Activated CD4-positive, alpha-beta T cell treated with anti-CD3 and anti-CD28 coated beads for 36 hours (primary cell): Measurements from ENCODE around the gene KCTD2. TPM values are rescaled to one million over a fixed set of nuclear protein-coding genes. Genes with fewer than 3 reads are reported as not detected.

Experiments used
- ATAC-seq: fragments of 200-7000 bp; cut with Tn5 transposase; one replicate; pipeline ENCODE4 v1.10.0; 2021; ENCODE audit warnings: mild to moderate bottlenecking, moderate library complexity
- CTCF ChIA-PET: fragments of 350-600 bp; sonication (Branson Sonifier 250); formaldehyde crosslinking; loops from one replicate; lab custom pipeline; 2021; ENCODE audit warnings: antibody characterized with exemption; lab: Charles Lee
- POLR2A ChIA-PET: fragments of 350-600 bp; sonication (Branson Sonifier 250); formaldehyde crosslinking; loops from one replicate; lab custom pipeline; 2021; ENCODE audit warnings: antibody characterized with exemption, inconsistent platforms; lab: Charles Lee
- DNase-seq: peaks from one replicate; pipeline ENCODE4 v3.0.0-alpha.2; 2020
- H3K27ac Mint-ChIP-seq: one replicate; pipeline ENCODE4 v1.8.0; 2021; ENCODE audit warnings: mixed read lengths
- H3K27me3 Mint-ChIP-seq: one replicate; pipeline ENCODE4 v1.8.0; 2021; ENCODE audit warnings: mixed read lengths
- H3K36me3 Mint-ChIP-seq: one replicate; pipeline ENCODE4 v1.8.0; 2021; ENCODE audit warnings: low read depth, mixed read lengths
- H3K4me1 Mint-ChIP-seq: one replicate; pipeline ENCODE4 v1.8.0; 2021; ENCODE audit warnings: mixed read lengths
- H3K4me3 Mint-ChIP-seq: one replicate; pipeline ENCODE4 v1.8.0; 2021; ENCODE audit warnings: mild to moderate bottlenecking, moderate library complexity, mixed read lengths
- H3K9me3 Mint-ChIP-seq: one replicate; pipeline ENCODE4 v1.8.0; 2021; ENCODE audit warnings: low read depth, mixed read lengths
- intact Hi-C, 2 experiments: fragments of 100-400 bp; cut with DNase I in 1 of 2; cut with micrococcal nuclease in 1 of 2; formaldehyde crosslinking; loops; one replicate each; pipeline versions ENCODE4 v1.14.2 to v1.15.1; 2022 to 2024; cut with DNase I, micrococcal nuclease
- total RNA-seq, 2 experiments: library from RNA; stranded (reverse); gene quantifications; one replicate each; pipeline ENCODE4 v1.2.3, GENCODE V29; 2021

KCTD2 gene
- total RNA-seq, 2 experiments from 2014 or later = 15.3 to 16.7 TPM

DNA sequence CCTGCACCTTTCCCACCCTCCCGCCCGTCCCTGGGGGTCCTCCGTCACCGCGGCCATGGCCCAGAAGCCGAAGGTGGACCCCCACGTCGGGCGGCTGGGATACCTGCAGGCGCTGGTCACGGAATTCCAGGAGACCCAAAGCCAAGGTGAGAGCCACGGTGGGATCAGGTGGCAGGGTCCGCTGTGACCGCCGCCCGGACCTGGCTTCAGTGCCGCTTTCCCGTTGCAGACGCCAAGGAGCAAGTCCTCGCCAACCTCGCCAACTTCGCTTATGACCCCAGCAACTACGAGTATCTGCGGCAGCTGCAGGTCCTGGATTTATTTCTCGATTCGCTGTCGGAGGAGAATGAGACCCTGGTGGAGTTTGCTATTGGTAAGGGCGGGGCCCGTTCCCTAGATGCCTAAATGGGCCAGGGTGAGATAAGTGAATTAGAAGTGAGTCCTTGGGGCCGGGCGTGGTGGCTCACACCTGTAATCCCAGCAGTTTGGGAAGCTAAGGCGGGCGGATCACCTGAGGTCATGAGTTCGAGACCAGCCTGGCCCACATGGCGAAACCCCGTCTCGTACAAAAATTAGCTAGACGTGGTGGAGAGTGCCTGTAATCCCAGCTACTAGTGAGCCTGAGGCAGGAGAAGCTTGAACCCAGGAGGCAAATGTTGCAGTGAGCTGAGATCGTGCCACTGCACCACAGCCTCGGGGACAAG lies 63.4 kb downstream of the KCTD2 start:
- ATAC-seq = no peak

DNA sequence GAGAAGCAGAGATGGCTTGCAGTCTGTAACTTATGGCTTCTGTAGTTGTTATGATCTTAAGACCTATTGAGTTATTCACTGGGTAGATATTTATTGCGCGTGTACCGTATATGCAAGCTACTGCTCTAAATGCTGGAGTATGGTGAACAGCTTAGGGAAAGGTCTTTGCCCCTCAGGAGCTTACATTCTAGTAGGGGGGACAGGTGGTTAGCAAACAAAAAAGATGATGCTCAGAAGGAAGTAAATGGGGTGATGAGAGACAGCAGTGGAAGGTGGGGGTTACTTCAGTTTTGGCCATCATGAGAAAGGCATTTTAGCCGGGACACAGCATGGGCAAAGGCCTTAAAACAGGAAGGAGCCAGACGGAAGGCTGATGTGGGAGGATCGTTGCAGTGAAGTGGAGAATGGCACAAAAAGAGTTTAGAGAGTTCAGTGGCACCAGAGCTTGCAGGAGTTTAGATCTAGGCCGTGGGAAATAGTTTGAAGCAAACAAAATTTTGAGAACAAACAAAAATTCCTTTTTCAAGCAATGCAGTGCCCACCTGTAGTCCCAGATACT lies 64.8 kb downstream of the KCTD2 start:
- H3K4me3 Mint-ChIP-seq = peak overlapping the region; percentile 79
- peaks cover 18% of the 10 kb centered on the region for H3K36me3 Mint-ChIP-seq
- H3K4me1 Mint-ChIP-seq = peaks cover 34% of the 10 kb centered on the region
- ChIA-PET CTCF (interaction anchor here (0.6 to 7.6 kb wide), 13 partner anchors 9 to 319 kb away, joined by 3 to 154 read pairs (median 5); partner anchors contain the start of gene NT5C), POLR2A (interaction anchor here (0.6 to 0.7 kb wide), 3 partner anchors 34 to 599 kb away, joined by 4 to 9 read pairs (median 6); no protein-coding TSS in a partner anchor)
- H3K27ac Mint-ChIP-seq = peak overlapping the region; percentile 34
- H3K27me3 Mint-ChIP-seq = no peaks in the 10 kb centered on the region
- intact Hi-C loops = loop anchor here (5.0 kb wide), 5 partner anchors 40 to 405 kb away; partner anchors contain the start of genes ATP5PD (in 1 of the 2), CASKIN2 (in 1 of the 2), JPT1 (in 1 of the 2) and KCTD2 (in 1 of the 2)
- DNase-seq (no peak), ATAC-seq (no peak)
- H3K9me3 Mint-ChIP-seq = no peaks in the 10 kb centered on the region

More for the DNA sequence above, 63.4 kb downstream of the KCTD2 start:
- Mint-ChIP-seq H3K4me3 (peak overlapping the region; percentile 79), H3K9me3 (no peaks in the 10 kb centered on the region), H3K36me3 (peaks cover 18% of the 10 kb centered on the region), H3K27me3 (no peaks in the 10 kb centered on the region), H3K27ac (peak overlapping the region; percentile 68), H3K4me1 (peaks cover 34% of the 10 kb centered on the region)
- peak; percentile 50 for DNase-seq
- intact Hi-C loops = loop anchor here (1.0 to 5.0 kb wide), 6 partner anchors 42 to 407 kb away; partner anchors contain the start of genes ATP5PD (in 1 of the 2), CASKIN2 (in 1 of the 2), JPT1 (in 1 of the 2) and KCTD2 (in 1 of the 2)
- ChIA-PET POLR2A (interaction anchor here (0.6 to 1.3 kb wide), 4 partner anchors 35 to 295 kb away, joined by 3 to 6 read pairs (median 4); partner anchors contain the start of gene GRB2), CTCF (interaction anchor here (0.6 to 7.6 kb wide), 21 partner anchors 9 to 302 kb away, joined by 3 to 154 read pairs (median 5); partner anchors contain the start of genes GGA3, HID1, MRPS7 and NT5C)

DNA sequence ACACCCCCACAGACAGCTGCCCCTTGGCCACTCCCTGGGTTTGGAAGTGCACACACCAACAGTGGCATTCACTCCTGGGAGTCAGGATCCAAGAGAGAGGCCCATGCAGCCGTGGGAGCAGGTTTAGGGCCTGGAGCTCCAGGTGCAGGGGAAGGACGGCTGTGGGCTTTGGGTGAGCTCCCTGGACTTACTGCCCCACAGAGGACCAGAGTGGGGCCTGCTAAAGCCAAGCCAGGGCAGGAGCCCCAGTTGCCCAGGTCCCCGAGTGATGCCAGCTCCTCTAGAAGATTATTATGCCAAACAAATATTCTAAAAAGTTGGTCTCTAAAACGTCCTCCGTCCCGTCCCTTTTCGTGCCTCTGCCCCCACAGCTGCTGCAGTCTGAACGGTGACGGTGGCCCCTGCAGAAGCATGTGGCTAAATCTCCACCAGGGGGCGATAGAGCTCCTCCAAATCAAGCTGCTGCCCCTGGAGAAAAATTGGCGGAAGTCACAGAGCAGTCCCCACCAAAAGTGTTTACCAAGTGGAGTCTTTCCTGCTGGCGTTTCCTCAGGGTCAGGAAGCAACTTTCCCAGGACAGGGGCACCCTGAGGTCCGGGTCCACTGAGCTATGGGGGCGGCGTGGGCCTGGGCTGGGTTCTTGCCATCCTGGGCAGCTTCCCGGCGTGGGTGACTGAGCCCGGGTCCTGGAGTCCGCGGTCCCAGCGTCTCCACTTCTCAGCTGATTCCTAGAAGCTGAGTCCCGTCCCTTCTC lies 67.0 kb downstream of the KCTD2 start:
- Mint-ChIP-seq H3K9me3 (no peaks in the 10 kb centered on the region), H3K4me1 (peaks cover 30% of the 10 kb centered on the region), H3K27ac (peak overlapping the region; percentile 86), H3K36me3 (peaks cover 18% of the 10 kb centered on the region), H3K4me3 (peak overlapping the region; percentile 70), H3K27me3 (no peaks in the 10 kb centered on the region)
- intact Hi-C loops = loop anchor here (1.0 to 5.0 kb wide), 13 partner anchors 17 to 403 kb away; partner anchors contain the start of genes JPT1 (in 2 of the 2), NT5C (in 2 of the 2), ATP5PD (in 1 of the 2) and CASKIN2 (in 1 of the 2)
- ChIA-PET POLR2A (interaction anchor here (0.5 to 1.7 kb wide), 17 partner anchors 9 to 241 kb away, joined by 3 to 10 read pairs (median 4); partner anchors contain the start of genes FDXR, GGA3, JPT1 and MRPS7), CTCF (interaction anchor here (0.5 to 7.6 kb wide), 79 partner anchors 9 to 520 kb away, joined by 3 to 154 read pairs (median 5); partner anchors contain the start of genes FDXR, GGA3, GRIN2C and JPT1)
- ATAC-seq (peak; percentile 74), DNase-seq (peak; percentile 95)

DNA sequence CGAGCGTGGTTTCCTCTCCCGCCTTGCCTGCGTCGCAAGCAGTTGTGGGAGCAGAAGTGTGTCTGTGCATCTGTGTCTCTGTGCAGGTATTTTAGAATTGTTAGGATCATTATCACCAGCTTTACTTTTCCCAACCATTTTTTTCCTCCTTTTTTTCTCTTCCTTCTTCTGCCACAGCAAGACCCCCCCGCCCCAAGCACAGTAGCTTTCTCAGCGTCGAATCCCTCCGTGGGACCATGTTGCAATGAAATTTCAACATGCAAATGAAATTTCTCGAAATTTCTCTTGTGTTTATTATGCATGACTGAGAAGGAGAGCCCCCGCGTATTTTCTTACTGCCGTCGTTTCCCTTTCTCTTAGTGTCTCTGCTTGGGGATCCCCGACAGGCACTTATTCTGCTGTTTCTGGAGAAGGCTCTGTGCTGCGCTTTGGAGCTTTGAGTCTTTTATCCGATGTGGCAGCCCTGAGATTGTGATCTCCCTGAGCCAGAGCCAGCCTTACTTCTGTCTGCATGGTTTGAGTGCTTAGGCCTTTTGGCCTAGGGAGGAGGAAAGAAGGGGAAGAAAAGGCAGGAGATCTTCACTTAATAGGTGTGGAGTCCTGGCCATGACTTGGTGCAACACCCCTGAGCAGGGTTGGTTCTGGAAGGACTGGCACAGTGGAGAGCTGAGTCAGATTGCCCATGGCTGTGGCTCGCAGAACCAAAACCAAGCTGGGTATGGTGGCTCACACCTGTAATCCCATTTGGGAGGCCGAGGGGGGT lies 67.7 kb downstream of the KCTD2 start:
- POLR2A ChIA-PET = interaction anchor here (0.5 to 1.7 kb wide), 14 partner anchors 9 to 242 kb away, joined by 3 to 10 read pairs (median 4); partner anchors contain the start of genes FDXR, GGA3, MRPS7 and NT5C
- CTCF ChIA-PET = interaction anchor here (0.8 to 7.6 kb wide), 70 partner anchors 8 to 341 kb away, joined by 3 to 154 read pairs (median 5); partner anchors contain the start of genes FDXR, GGA3, GRIN2C and JPT1
- H3K9me3 Mint-ChIP-seq = no peaks in the 10 kb centered on the region
- H3K36me3 Mint-ChIP-seq = peaks cover 20% of the 10 kb centered on the region
- H3K27ac Mint-ChIP-seq = peak overlapping the region; percentile 86
- ATAC-seq = peak; percentile 27
- H3K4me1 Mint-ChIP-seq = peaks cover 29% of the 10 kb centered on the region
- H3K4me3 Mint-ChIP-seq = peak overlapping the region; percentile 70
- intact Hi-C loops = loop anchor here (1.0 to 5.0 kb wide), 13 partner anchors 17 to 403 kb away; partner anchors contain the start of genes JPT1 (in 2 of the 2), NT5C (in 2 of the 2), ATP5PD (in 1 of the 2) and CASKIN2 (in 1 of the 2)
- H3K27me3 Mint-ChIP-seq = no peaks in the 10 kb centered on the region
- DNase-seq = peak; percentile 48

Other genes with a start within 250 kb of the KCTD2 start
- gene GRIN2C, start 187.3 kb upstream of the KCTD2 start, total RNA-seq = not detected
- gene FDXR, start 174.2 kb upstream of the KCTD2 start, total RNA-seq = 10 to 100 TPM; 19.1 to 21.3 TPM
- gene FADS6, start 153.6 kb upstream of the KCTD2 start, total RNA-seq = not detected
- gene USH1G, start 124.0 kb upstream of the KCTD2 start, total RNA-seq = not detected
- gene OTOP2, start 123.0 kb upstream of the KCTD2 start, total RNA-seq = not detected
- not detected for gene OTOP3, start 111.3 kb upstream of the KCTD2 start, total RNA-seq
- 1 to 10 TPM; 1.6 TPM for gene HID1, start 74.5 kb upstream of the KCTD2 start, total RNA-seq
- gene CDR2L, start 59.6 kb upstream of the KCTD2 start, total RNA-seq = under 1 TPM; 0.89 to 0.91 TPM
- 10 to 100 TPM; 64.6 to 66.5 TPM for gene MRPL58, start 34.6 kb upstream of the KCTD2 start, total RNA-seq
- gene ATP5PD, start 256 bp upstream of the KCTD2 start, total RNA-seq = 100 to 1,000 TPM; 194 to 237 TPM
- gene SLC16A5, start 40.7 kb downstream of the KCTD2 start, total RNA-seq = 1 to 10 TPM; 6.0 to 6.5 TPM
- gene ARMC7, start 62.7 kb downstream of the KCTD2 start, total RNA-seq = 1 to 10 TPM; 6.7 to 7.7 TPM
- gene NT5C, start 84.5 kb downstream of the KCTD2 start, total RNA-seq = 10 to 100 TPM; 51.7 to 61.5 TPM
- 100 to 1,000 TPM; 234 to 238 TPM for gene JPT1, start 107.3 kb downstream of the KCTD2 start, total RNA-seq
- 100 to 1,000 TPM; 594 to 727 TPM for gene SUMO2, start 135.7 kb downstream of the KCTD2 start, total RNA-seq
- 100 to 1,000 TPM; 130 to 160 TPM for gene NUP85, start 158.5 kb downstream of the KCTD2 start, total RNA-seq
- gene GGA3, start 214.4 kb downstream of the KCTD2 start, total RNA-seq = 10 to 100 TPM; 72.9 to 76.7 TPM
- gene MRPS7, start 214.7 kb downstream of the KCTD2 start, total RNA-seq = 10 to 100 TPM; 51.4 to 63.8 TPM
- gene MIF4GD, start 224.0 kb downstream of the KCTD2 start, total RNA-seq = 10 to 100 TPM; 39.0 to 39.1 TPM
- gene SLC25A19, start 242.2 kb downstream of the KCTD2 start, total RNA-seq = 10 to 100 TPM; 67.8 to 79.7 TPM